ENCODE data around the gene ZNF536.

- no peak for TF ChIP-seq CTCF (optimal IDR thresholded peaks at IDR 0.05 in 1 of 3, IDR thresholded peaks at IDR 0.05 in 1 of 3, conservative IDR thresholded peaks at IDR 0.05 in 1 of 3; ENCODE audit: extremely low read depth in 1 of 3, insufficient read depth in 2 of 3, low read length in 3 of 3)
- no peak for TF ChIP-seq EZH2 (IDR thresholded peaks at IDR 0.05; ENCODE audit: low read length)
Measured at GRCh38 chr19:30444686-30445232, 72.6 kb downstream of the ZNF536 start.

Measured in keratinocyte (primary cell).